Right lobe of liver (tissue), 6 donors: ENCODE results near the gene MAN2B2. TPM values are rescaled to one million over a fixed set of nuclear protein-coding genes. Genes with fewer than 3 reads are reported as not detected.

ENCODE experiments used
- ATAC-seq, 4 donors: fragments of 200-7000 bp; cut with Tn5 transposase; one replicate each; pipeline ENCODE4 v1.9.1; 2020; ENCODE audit warnings: mild to moderate bottlenecking in 4 of 4, moderate library complexity in 4 of 4
- DNase-seq, 3 donors: peaks; one replicate each; pipeline ENCODE4 v3.0.0-alpha.2; 2020
- H3K27ac ChIP-seq, 3 donors: fragments of 200-600 bp; one replicate each; pipeline ENCODE4 v1.8.0; 2022
- H3K27me3 ChIP-seq, 2 donors: fragments of 200-600 bp; one replicate each; pipeline ENCODE4 v1.8.0; 2022
- H3K36me3 ChIP-seq, 4 donors: fragments of 200-600 bp; sonication (generic) in 1 of 4; one replicate each; pipeline versions ENCODE4 v1.5.1 to v1.8.0; 2017 to 2022; ENCODE audit warnings: control low read depth in 1 of 4
- H3K4me1 ChIP-seq, 4 donors: fragments of 200-600 bp; sonication (generic) in 1 of 4; one replicate each; pipeline versions ENCODE4 v1.5.1 to v1.8.0; 2017 to 2022; ENCODE audit warnings: control low read depth in 1 of 4
- H3K4me3 ChIP-seq, 3 donors: fragments of 200-600 bp; one replicate each; pipeline ENCODE4 v1.8.0; 2022
- H3K9me3 ChIP-seq, 4 donors: fragments of 200-600 bp; sonication (generic) in 1 of 4; one replicate each; pipeline versions ENCODE4 v1.5.1 to v1.8.0; 2017 to 2022; ENCODE audit warnings: control low read depth in 1 of 4
- CTCF ChIP-seq, 4 donors: fragments of 200-600 bp in 3 of 4; fragments of 450-650 bp in 1 of 4; IDR thresholded peaks; one replicate each; pipeline versions ENCODE4 v1.5.1 to v1.8.0; 2016 to 2022; ENCODE audit warnings: antibody characterized with exemption in 4 of 4, mild to moderate bottlenecking in 2 of 4
- POLR2A ChIP-seq: fragments of 450-650 bp; IDR thresholded peaks from one replicate; pipeline ENCODE4 v1.6.1; 2017; ENCODE audit warnings: antibody characterized with exemption, mild to moderate bottlenecking
- WGBS: methylation state at CpG from one replicate; pipeline ENCODE4 v1.1.6; 2018; ENCODE audit warnings: low coverage, low lambda C conversion rate; ENCODE audit not compliant: insufficient coverage; ENCODE audit errors: missing lambda C conversion rate; 5-methylcytosine and 5-hydroxymethylcytosine counted together
- intact Hi-C, 2 donors: fragments of 100-400 bp; cut with DNase I; formaldehyde crosslinking; loops; one replicate each; pipeline versions ENCODE4 v1.11.2 to v1.14.1; 2022
- total RNA-seq, 6 experiments: library from RNA; depleted of rRNA in 2 of 6; stranded (reverse); fragments of >200 nt in 2 of 6; fragmentation: NEBNext Ultra II Directional in 3 of 6; extraction: Animal tissue kit (Norgen Biotek cat#: 25700) in 3 of 6; gene quantifications; one replicate each; pipeline versions ENCODE4 v1.1.0 to v1.2.4, GENCODE V29; 2016 to 2023
- donor health status: DM: no; HTN: yes; CAD: no.
- donor health status: DM: no; HTN: no; CAD: no.
- donor health status: DM: no; HTN: no; CAD: no.
- donor health status: DM: no; HTN: yes; CAD: no.
- donor health status: DM: no; HTN: yes; CAD: no.

Gene MAN2B2
- total RNA-seq, 6 experiments from 2014 or later = 22.3 to 34.1 (median 27.5) TPM

DNA sequence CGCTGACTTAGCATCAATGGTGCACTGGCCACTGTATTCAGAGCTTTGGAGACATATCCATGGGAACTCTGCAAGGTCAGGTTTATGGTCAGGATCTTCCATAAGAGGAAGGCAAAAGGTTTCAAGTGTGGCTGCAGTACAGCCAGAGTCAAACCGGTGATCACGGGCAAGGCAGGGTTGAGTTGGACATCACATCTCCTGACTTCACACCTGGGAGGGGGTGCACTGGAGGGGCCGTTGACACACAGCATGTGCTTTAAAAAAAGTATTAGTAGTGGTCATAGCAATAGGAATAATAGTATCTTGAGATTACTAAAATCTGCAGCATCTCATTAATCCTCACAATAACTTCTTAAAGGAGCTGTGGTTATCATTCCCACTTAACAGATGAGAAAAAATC is 28.9 kb upstream of the MAN2B2 start:
- 54% methylated on average over 2 of the region's 4 CpGs for WGBS
- peaks cover 0 to 7% of the 10 kb centered on the region in 2 donors for H3K27me3 ChIP-seq
- TF ChIP-seq CTCF (IDR thresholded peaks at IDR 0.05) (no peak), POLR2A (no peak)
- H3K27ac ChIP-seq = no peak overlapping the region
- H3K4me3 ChIP-seq = no peak overlapping the region
- intact Hi-C loops = loop anchor here in 1 of 2 donors (10.0 kb wide), 1 partner anchor 201 kb away; no protein-coding TSS in a partner anchor
- ATAC-seq = no peak
- no peak for DNase-seq
- H3K9me3 ChIP-seq = no peaks in the 10 kb centered on the region
- no peaks in the 10 kb centered on the region for H3K4me1 ChIP-seq
- no peaks in the 10 kb centered on the region for H3K36me3 ChIP-seq

- Histone ChIP-seq H3K4me3 (no peak overlapping the region), H3K36me3 (no peaks in the 10 kb centered on the region), H3K9me3 (no peaks in the 10 kb centered on the region), H3K27me3 (peaks cover 0 to 7% of the 10 kb centered on the region in 2 donors), H3K4me1 (no peaks in the 10 kb centered on the region), H3K27ac (no peak overlapping the region)
- intact Hi-C loops = loop anchor here in 1 of 2 donors (10.0 kb wide), 1 partner anchor 202 kb away; no protein-coding TSS in a partner anchor
- peak; percentile 62 to 82 (median 72) for ATAC-seq
- no peak for DNase-seq
- WGBS = 18% methylated on average over 16 of the region's 19 CpGs
- TF ChIP-seq CTCF (IDR thresholded peaks at IDR 0.05) (peak; percentile 55 to 89 (median 80)), POLR2A (no peak)
Measured at GRCh38 chr4:6546681-6547447, 28.1 kb upstream of the MAN2B2 start.

GRCh38 chr4:6548201-6548881 is 26.6 kb upstream of the MAN2B2 start:
- H3K27ac ChIP-seq = no peak overlapping the region
- no peaks in the 10 kb centered on the region for H3K36me3 ChIP-seq
- peaks cover 0 to 7% of the 10 kb centered on the region in 2 donors for H3K27me3 ChIP-seq
- ATAC-seq = peak; percentile 43 to 55 (median 49)
- H3K4me3 ChIP-seq = no peak overlapping the region
- TF ChIP-seq POLR2A (no peak), CTCF (IDR thresholded peaks at IDR 0.05) (no peak)
- no peaks in the 10 kb centered on the region for H3K4me1 ChIP-seq
- DNase-seq = no peak
- intact Hi-C loops = loop anchor here in 1 of 2 donors (10.0 kb wide), 1 partner anchor 204 kb away; no protein-coding TSS in a partner anchor
- no peaks in the 10 kb centered on the region for H3K9me3 ChIP-seq
- WGBS = 28% methylated on average over 3 of the region's 8 CpGs

DNA sequence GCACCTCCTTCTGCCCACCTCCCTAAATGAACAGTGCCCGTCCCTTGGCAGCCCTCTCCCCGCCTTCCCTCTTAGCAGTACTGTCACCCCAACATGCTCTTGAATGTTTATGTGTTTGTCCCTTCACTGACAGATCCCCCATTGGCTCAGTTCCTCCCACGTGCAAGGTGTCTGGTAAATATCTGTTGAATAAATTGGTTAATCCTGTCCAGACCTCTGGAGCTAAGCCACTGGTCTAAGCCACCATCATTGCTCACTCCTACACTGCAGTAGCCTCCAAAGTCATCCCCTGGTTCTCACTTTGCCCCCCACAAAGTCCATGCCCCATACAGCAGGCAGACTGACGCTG is 26.1 kb upstream of the MAN2B2 start:
- 30% methylated on average over 2 of the region's 4 CpGs for WGBS

More for the DNA sequence above, 26.1 kb upstream of the MAN2B2 start:
- no peaks in the 10 kb centered on the region for H3K36me3 ChIP-seq
- H3K4me1 ChIP-seq = no peaks in the 10 kb centered on the region
- DNase-seq (no peak), ATAC-seq (no peak)
- intact Hi-C loops = loop anchor here in 1 of 2 donors (10.0 kb wide), 1 partner anchor 204 kb away; no protein-coding TSS in a partner anchor
- H3K9me3 ChIP-seq = no peaks in the 10 kb centered on the region
- TF ChIP-seq CTCF (IDR thresholded peaks at IDR 0.05) (no peak), POLR2A (no peak)
- peaks cover 0 to 7% of the 10 kb centered on the region in 2 donors for H3K27me3 ChIP-seq
- no peak overlapping the region for H3K4me3 ChIP-seq
- no peak overlapping the region for H3K27ac ChIP-seq
